Stimulated activated naive CD8-positive, alpha-beta T cell treated with anti-CD3 and anti-CD28 coated beads, Interleukin-15, Interleukin-2, amounts not matched to agents 100 U/mL and 50 U/mL, for 24 hours (primary cell): Measurements from ENCODE around the gene CD96.
"Not testable (repeated sequence)": the region's sequence is repeated elsewhere in the genome, so short reads cannot be mapped to it uniquely, and the experiment has no call there.

Source experiments
- ATAC-seq: fragments of 150-1000 bp; cut with Tn5 transposase; one replicate; pipeline ENCODE4 v1.10.0; 2021
- DNase-seq: peaks from one replicate; pipeline ENCODE4 v3.0.0; 2021

The CD96 gene

GRCh38 chr3:111621535-111621934 lies 79.5 kb downstream of the CD96 start:
- ATAC-seq: no peak
- DNase-seq: peak; percentile 71

- peak; percentile 40 for ATAC-seq
- DNase-seq: no peak
These were observed 85.1 kb downstream of the CD96 start for GRCh38 chr3:111627092-111627491.

DNA sequence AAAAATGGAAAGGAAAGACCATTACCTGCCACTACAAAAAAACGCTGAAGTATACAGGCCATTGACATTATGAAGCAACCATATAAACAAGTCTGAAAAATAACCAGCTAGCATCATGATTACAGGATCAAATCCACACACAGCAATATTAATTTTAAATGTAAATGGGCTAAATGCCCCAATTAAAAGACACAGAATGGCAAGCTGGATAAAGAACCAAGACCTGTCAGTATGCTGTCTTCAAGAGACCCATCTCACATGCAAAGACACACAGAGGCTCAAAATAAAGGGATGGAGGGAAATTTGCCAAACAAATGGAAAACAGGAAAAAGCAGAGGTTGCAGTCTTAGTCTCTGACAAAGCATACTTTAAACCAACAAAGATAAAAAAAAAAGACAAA lies 87.0 kb downstream of the CD96 start:
- not testable (repeated sequence) for ATAC-seq, DNase-seq

GRCh38 chr3:111630638-111631037 lies 88.6 kb downstream of the CD96 start:
- not testable (repeated sequence) for DNase-seq, ATAC-seq

DNA sequence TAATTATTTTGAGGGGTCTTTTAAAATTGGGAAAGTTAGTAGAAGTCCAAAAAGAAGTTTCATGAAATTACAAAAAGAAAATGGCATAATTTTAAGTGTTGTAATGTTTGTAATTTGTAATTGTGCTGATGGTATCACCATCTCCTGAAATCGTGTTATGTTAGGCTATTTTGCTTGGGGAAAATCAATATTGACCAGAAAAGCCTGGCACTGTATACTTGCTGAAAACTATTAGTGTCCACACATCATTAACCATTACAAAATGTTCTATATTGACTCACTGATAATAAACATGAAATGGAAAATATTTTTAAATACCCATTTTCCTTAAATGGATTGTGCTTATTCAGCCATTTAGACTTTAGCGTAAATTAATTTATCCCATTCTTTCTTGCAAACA lies 93.4 kb downstream of the CD96 start:
- ATAC-seq: no peak
- no peak for DNase-seq

DNA sequence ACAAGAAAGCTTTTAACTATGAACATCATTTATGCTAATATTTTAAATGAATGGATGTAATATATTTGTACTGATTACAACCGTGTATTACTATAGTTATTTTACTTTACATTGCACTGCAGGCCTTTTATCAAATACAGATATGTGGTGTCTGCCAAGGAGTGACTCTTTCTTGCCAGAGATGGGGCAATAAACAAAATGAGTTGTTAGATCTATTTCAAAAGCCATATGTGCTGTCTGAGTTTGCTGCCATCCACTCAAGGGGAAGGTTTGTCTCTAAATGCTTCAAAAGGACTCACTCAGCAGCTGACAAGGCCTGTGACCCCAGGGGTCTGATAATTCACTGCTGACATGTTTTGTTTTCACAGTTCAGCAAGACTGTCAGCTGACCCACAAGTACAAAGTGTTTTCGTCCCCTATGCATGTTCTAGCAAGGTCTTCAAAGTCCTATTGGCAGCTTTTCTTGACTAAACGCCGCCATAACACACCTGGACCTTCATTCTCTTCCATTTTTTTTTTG lies 94.4 kb downstream of the CD96 start:
- no peak for ATAC-seq
- no peak for DNase-seq

GRCh38 chr3:111639316-111639715 lies 97.3 kb downstream of the CD96 start:
- ATAC-seq (no peak), DNase-seq (no peak)

- ATAC-seq (no peak), DNase-seq (no peak)
These were observed 107.1 kb downstream of the CD96 start for GRCh38 chr3:111648991-111649579.

- ATAC-seq (no peak), DNase-seq (no peak)
These were observed 108.6 kb downstream of the CD96 start for GRCh38 chr3:111650378-111651275.

GRCh38 chr3:111652492-111653180 lies 110.6 kb downstream of the CD96 start:
- DNase-seq (no peak), ATAC-seq (no peak)

GRCh38 chr3:111653766-111654165 lies 111.8 kb downstream of the CD96 start:
- no peak for DNase-seq
- no peak for ATAC-seq

DNA sequence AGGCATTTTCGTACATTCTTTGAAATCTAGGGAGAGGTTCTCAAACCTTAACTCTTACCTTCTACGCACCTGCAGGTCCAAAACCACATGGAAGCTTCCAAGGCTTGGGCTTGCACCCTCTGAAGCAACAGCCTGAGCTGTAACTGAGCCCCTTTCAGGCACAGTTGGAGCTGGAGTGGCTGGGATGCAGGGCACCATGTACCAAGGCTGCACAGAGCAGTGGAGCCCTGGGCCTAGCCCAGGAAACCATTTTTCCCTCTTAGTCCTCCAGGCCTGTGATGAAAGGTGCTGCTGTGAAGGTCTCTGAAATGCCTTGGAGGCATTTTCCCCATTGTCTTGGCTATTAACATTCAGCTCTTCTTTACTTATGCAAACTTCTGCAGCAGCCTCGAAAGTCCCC lies 120.0 kb downstream of the CD96 start:
- no peak for ATAC-seq
- no peak for DNase-seq

GRCh38 chr3:111662907-111663306 lies 120.9 kb downstream of the CD96 start:
- no peak for ATAC-seq
- no peak for DNase-seq

DNA sequence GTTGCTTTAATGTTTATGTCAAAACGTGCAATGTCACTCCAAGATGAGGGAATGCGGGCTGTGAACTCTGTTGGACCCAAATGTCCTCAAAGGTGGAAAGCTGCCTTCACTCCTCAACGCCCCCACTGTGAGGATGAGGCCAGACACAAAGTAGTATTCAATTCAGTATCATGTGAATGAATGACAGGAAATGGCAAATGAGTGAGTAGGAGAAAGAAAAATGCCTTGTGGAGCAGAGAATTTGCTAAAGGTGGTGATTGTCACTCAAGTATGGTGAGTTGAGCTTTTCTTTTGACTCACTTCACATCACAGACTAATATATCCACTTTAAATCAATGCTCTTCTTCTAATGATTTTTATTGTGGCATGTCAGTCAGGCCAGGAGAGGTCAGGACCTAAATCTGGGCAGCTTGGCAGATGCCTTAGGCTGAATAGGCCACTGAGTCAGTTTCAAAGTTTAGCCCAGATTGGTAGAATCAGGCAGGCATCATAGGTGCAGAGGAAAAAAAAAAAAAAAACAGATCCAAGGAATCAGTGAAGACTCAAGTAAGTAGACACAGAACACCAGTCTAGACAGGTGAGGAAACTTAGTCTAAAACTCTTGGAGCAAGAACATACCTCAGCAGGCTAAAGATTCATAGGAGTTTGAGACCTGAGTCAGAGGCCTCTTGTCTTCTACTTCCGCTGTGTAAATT lies 124.2 kb downstream of the CD96 start:
- ATAC-seq (peak; percentile 11), DNase-seq (no peak)

DNA sequence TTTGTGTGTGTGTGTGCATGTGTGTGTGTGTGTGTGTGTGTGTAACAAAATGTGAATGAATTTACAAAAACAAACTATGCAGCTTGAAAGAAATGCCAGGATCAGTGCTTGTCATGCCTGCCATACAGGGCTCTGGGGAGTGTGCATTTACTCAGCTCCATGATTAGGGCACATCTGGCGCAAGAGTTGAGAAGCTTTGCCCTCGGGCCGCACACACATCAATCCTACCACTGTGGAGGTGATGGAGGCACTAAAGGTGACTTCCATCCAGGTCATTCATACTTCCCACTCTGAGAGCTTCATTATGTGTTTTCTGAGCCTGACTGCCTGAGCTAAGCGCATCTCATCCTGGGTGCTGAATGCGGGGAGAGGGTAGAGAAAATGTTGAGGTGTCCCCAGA lies 125.2 kb downstream of the CD96 start:
- DNase-seq (no peak), ATAC-seq (no peak)

DNA sequence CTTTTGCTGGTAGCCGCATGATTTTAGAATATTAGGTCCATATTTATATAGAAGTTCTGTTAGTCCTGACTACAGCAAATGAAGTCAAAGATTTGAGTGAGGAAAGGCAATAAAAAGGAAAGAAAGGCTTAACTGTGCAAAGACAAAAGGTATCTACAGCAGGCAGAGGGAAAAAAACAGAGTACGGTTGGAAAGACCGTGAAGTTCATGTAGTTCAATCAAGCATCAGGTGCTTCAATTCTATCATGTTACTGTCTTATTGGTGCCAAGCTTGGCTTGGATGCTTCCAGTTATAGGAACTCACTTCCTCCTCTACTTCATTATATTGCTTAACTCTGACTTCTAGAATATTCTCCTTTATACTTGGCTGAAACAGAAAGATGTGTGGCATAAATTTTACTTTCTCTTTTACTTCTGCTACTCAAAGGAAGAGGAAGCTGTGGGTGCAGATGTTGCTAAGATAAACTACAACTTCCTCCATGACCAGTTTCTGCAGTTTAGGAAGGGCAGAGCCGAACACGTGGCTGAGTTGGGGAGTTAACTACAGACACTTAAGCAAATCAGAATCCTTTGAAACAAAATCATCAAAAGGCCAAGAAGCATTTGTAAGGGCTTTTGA lies 125.7 kb downstream of the CD96 start:
- peak; percentile 92 for ATAC-seq
- peak; percentile 62 for DNase-seq

GRCh38 chr3:111668326-111668725 lies 126.3 kb downstream of the CD96 start:
- ATAC-seq: no peak
- DNase-seq: no peak

- DNase-seq: no peak
These were observed 127.0 kb downstream of the CD96 start for GRCh38 chr3:111668888-111669488.

DNA sequence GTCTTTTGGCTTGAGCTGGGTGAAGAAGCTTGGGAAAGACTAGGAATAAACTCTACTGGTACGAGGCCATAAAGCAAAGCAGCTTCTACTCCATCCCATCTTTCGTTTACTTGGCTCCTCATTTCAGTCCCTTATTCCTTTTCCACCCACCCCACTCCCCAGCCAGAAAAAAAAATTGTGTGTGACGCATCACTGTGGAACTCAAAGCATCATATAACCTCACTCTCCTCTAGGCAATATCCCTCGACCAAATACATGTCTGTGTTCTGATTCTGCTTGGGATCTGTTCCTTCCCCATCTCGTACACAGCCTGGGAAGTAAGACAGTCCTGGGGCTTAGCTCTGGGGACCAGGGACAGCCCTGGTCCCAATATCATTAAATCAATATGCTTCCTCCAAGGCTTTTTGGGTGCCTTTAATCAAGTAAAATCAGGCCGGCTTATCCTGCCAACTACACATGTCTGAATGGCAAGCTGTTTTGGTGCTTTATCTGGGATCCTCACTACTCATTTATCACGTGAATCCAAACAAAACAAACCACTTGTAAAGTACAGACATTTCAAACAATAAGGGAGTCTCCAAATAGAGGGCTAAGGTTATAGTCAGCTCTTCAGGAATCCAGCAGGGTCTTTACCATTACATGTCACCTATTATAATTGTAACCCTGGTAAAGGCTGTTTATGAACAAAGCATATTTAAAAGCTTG lies 128.1 kb downstream of the CD96 start:
- DNase-seq (no peak), ATAC-seq (no peak)

More at GRCh38 chr3:111668888-111669488, 127.0 kb downstream of the CD96 start:
- ATAC-seq: peak; percentile 66

DNA sequence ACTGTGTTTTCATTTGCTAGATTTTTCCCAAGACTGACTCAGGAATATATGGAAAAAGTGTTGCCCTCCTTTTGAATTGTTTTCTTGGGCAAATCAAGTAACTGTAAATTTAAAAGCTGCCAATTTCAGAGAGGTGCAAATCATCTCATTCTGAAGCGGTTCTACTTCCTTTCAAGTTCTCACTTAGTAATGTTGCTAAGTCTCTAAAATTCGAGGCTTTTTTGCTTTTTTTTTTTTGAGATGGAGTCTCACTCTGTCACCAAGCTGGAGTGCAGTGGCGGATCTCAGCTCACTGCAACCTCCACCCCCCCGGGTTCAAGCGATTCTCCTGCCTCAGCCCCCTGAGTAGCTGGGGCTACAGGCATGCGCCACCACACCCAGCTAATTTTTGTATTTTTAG lies 130.5 kb downstream of the CD96 start:
- DNase-seq, ATAC-seq: not testable (repeated sequence)

DNA sequence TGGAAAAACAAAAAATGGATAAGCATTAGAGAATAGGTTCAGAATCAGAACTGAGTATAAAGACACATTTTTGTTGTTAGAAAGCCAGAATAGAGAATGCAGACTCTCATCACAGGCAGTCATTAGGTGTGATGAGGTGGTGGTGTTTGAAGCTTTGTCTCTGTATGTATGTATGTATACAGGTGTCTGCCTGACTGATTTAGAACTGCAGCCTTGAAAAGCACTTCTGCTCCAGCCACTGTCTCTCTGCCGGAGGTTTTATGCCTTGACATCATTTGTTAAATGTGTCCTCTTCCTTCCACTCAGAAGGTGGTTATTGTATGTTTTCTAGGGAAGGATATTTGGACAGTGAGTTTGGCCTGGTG lies 133.8 kb downstream of the CD96 start:
- ATAC-seq: no peak
- DNase-seq: no peak
